GM19099 (cell line): Measurements from ENCODE around the gene NTNG2.

Experiments used
- POLR2A ChIP-seq: IDR thresholded peaks from 3 replicates; pipeline ENCODE4 v1.6.1; 2011; ENCODE audit warnings: low read depth; ENCODE audit not compliant: insufficient read length; ENCODE audit errors: extremely low read depth

Gene NTNG2

GRCh38 chr9:132201780-132202703 is 40.2 kb downstream of the NTNG2 start:
- TF ChIP-seq POLR2A: no peak

GRCh38 chr9:132204883-132205282 is 43.0 kb downstream of the NTNG2 start:
- no peak for TF ChIP-seq POLR2A

- no peak for TF ChIP-seq POLR2A
These were observed 45.4 kb downstream of the NTNG2 start for GRCh38 chr9:132207215-132207614.

GRCh38 chr9:132207839-132208615 is 46.2 kb downstream of the NTNG2 start:
- no peak for TF ChIP-seq POLR2A

GRCh38 chr9:132209228-132209627 is 47.4 kb downstream of the NTNG2 start:
- TF ChIP-seq POLR2A: no peak

- TF ChIP-seq POLR2A: no peak
These were observed 48.8 kb downstream of the NTNG2 start for GRCh38 chr9:132210472-132211145.

- TF ChIP-seq POLR2A: no peak
These were observed 49.7 kb downstream of the NTNG2 start for GRCh38 chr9:132211570-132211969.

- TF ChIP-seq POLR2A: no peak
These were observed 52.3 kb downstream of the NTNG2 start for GRCh38 chr9:132214027-132214622.

GRCh38 chr9:132216861-132217619 is 55.2 kb downstream of the NTNG2 start:
- no peak for TF ChIP-seq POLR2A

- TF ChIP-seq POLR2A: no peak
These were observed 56.4 kb downstream of the NTNG2 start for GRCh38 chr9:132218208-132218607.

GRCh38 chr9:132221941-132222340 is 60.1 kb downstream of the NTNG2 start:
- no peak for TF ChIP-seq POLR2A

GRCh38 chr9:132224645-132225044 is 62.8 kb downstream of the NTNG2 start:
- TF ChIP-seq POLR2A: no peak

- TF ChIP-seq POLR2A: no peak
These were observed 64.9 kb downstream of the NTNG2 start for GRCh38 chr9:132226571-132227430.
